HG02588 (cell line): ENCODE data around the gene BCL6.

Experiments
- ATAC-seq: cut with Tn5 transposase; IDR thresholded peaks from one replicate; pipeline ENCODE4 v1.9.1; 2021; ENCODE audit warnings: mild to moderate bottlenecking, moderate library complexity; ENCODE audit not compliant: unreplicated experiment

Gene BCL6

DNA sequence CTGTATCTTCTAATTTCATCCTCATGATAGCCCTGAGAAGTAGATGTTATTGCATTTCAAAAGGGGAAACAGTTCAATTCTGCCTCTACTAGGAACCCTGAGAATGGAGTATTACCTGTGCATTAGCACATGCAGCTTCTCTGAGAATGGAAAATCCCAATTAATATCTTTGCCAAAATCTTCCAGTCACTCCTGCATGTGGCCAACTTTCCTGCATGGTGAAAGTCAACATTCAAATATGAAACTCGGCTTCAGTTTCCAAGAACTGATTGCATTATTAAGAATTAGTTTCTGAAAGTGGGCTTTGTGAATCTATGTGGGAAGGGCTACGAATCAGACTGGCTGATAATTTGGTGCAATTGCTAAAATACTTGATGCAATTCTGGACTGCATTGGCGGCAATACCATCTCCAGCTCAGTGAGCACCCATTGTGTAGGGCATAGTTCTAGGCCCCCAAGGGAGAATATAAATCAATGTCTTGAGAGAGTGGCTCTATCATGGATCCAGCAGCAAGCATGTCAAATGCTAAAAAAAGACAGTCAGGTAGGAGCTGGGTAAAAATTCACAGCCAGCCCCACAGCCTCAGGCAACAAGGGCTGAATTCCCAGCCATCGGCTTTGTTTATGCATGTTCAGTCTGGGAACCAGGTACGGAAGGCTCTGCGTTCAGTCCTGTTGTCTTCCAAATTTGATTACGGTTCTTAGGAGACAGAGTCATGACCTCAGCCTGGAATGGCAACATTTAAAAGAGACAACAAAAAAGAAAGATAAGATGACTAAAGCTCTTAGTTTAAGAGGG is 18.8 kb upstream of the BCL6 start:
- ATAC-seq, result no peak

DNA sequence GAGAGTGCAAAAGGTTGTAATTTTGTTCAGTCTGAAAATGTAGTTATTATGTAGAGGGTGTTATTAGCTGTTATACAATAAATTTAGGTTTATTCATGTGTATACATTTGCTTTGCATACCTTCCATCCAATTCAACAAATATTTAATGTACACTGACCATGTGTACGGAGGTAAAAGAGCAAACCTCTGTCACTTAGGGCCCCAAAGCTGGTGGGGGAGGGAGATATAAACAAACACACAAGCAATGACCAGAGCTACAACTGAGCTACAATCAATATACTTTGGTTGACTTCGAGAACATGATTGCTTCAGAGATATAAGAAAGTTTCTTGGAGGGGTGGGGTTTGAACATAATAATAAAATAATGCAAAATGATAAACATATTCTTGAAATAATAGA is 17.5 kb upstream of the BCL6 start:
- ATAC-seq, result no peak

DNA sequence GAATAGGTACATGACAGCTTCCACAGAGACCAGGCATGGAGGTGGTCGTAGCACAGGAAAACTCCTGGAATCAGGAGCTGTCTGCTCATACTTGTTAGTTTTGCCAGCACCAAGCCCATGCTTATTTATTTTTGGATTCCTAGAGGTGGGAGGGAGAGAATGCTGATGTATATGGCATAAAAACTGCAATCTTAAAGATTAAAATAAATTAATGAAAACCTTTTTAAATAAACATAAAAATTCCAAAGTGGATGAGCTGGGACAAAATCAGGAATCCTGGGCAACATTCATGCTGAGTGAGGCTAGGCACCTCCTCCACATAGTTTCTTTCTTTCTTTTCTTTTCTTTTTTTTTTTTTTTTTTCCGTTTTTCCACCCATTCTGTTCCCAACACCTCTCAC is 14.3 kb upstream of the BCL6 start:
- ATAC-seq, result no peak

DNA sequence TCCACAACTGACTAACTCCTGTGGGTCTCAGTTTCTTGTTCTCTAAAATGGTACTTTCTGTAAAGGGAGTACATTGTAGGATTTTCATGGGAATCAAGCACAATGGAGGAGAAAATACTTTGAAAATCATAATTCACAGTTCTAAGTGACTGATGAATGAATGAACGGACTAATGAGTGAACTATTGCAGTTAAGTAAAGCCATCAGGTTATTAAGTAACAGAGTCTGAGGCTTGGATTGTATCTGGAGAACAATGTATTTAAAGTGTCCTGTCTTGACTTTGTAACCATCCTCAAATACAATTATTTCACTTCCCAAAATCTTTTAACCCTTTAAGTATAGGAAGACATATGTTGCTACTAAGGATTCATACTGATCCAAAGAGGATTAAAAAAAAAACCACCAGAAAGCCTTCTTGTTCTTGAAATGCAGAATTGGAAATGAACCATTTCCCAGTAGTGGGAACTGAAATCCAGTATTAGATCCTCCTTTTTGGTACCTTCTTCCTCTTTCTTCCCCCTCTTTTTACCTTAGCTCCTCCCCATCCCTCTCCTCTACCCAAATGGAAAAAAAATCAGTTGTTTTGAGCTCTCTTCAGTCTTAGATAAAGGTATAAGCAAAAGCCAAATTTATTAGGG is 13.2 kb upstream of the BCL6 start:
- ATAC-seq, result no peak

DNA sequence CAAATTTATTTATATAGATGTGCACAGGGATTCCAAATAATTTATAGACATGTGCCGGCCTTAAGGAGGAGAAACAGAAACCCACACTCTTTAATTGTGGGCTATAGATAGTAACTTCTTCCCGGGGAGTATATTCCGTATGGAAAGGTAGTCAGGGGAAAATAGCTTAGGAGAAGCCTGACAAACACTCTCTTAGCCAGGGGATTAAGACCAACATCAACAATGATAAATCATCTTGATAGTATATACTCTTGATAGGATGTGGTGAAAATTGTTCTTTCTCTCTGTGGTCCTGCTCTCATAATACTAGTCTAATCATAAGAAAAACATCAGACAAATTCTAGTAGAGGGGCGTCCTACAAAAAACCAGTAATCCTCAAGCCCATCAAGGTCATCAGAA is 8.2 kb upstream of the BCL6 start:
- no peak for ATAC-seq

DNA sequence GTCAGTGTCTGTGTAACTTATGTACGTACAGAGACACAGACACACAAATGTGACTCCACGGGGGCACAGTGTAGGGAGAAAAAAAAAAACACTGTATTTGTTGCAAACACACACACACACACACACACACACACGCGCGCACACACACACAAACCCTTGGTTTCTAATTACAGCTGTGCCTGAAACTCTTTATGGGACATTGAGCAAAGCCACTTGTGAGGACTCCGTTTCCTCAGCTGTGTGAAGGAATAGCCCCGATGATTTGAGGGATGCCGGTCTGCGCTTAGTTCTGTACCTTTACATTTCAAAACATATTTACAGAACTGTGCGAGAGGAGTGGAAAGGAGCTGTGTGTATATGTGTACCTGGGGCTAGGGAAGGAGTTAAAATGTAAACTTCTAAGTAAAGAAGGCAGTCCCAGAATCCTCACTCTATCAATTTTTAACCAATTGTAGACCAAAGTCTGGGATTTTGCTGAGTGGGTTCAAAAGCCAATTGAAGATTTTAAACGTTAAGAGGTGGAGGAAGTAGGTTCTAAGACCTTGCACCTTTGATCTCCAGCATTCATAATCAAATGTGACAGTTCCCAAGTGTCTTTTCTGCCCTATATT is 5.3 kb upstream of the BCL6 start:
- ATAC-seq, result no peak

DNA sequence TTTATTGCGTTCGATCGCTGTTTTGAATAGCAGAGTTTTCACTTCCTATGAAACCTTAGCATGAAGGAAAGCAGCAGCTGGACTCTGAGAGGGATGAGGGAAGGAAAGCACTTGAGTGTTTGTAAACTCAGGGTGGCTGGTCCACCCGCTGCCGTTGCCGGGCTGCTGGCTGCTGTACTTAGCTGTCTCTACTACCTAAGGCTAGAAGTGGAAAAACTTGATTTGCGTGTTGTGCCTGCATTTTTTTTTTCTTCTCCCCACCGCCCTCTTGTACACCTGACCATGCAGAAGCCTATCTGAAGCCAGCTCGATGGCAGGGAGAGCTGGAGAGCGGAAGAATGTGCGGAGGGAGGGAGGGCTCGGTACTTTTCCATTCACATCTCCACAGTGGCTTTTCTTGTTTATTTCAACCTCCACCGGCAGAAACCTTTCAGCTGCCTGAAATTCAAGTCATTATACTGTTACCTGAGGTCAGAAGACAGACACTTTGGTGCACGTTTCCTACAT is 4.8 kb upstream of the BCL6 start:
- no peak for ATAC-seq

DNA sequence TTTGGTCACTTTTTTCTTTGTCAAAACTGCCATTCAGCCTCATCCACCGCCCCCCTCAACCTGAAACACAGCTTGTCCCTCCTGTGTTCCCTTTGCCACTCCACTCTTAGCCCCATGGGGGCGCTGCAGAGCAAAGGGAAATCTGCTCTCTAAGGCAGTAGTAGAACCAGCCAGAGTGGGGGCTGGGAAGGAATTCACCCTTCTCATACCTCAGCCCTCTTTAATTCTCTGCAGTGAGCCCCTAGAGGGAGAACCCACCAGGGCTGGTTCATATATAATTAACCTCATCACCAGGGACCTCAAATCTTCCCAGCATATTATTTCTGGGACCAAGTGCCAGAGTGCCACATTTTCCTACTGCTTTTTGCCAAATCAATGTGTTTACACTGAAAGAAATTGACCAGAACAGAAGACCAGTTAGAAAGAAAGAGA is 2.8 kb upstream of the BCL6 start:
- ATAC-seq, result peak; percentile 29

DNA sequence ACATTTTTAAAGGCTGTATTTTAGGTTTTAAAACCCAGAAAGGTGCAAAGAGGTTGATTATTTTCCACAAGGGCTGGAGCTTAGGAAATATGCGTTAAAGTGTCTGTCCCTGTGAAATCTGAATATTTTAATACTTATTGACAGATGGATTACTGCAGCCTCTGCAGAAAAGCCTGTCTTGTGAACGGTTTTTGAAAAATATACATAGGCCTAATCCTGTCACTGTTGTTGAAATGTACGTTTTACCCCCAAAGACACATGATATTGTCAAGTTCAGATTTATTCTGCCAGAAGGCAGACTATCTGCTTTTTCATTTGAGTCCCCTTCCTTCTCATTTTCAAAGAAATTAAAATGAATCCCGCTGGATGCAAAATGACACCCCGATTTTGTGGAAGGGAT is 2.2 kb upstream of the BCL6 start:
- ATAC-seq, result no peak

DNA sequence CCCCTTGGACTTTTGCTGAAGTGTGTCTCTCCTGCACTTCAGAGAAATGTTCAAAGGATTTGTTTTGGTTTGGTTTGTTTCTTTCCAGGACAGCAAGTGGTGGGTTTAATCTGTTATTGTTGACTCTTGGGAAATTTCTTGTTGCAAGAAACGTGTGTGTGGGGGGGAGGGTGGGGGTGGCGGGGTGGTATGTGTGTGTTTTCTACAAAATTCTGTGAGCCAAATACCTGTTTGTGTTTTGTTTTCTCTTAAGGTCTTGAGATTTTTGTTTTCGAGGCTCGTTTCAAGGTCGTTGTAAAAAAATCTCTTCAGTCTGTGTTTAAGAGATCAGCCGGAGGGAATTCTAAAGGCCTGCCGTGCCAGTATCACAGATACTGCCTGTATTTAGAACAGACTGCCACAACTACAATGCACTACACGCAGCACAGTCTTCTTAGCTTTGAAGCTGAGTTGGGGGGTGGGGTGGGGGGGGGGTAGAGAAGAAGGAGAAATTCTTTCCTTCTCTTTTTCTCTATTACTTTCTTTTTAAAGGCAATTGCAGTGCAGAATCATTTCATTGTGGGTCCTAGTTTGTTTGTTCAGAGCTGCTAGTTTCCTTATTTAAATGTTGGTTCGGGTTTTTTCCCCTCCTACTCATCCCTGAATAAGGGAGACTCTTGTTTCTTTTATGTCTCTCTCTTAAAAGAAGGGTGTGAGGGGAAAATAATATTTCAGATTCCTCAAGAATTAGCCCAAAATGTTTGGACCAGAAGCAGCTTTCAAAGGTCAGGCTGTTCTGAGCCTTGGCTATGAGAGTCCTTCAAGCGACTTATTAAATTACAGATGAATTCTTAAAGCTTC is 1.4 kb upstream of the BCL6 start:
- ATAC-seq, result no peak

DNA sequence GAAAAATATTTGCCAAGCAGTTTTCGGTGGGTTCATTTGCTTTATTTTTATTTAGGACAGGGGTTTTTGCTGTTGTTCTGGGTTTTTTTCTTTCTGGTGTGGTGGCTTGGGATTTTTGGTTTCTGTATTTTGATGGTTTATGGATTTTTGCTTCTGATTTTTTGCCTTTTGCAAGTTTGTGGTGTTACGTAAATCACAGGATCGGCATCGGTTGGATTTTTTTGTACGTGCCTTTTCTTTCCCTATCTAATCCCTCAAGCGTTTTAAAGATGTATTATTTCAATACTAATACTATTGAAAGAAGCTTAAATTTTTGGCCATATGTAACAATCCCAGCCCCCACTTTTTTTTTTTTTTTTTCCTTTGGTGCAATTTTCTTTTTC is 782 bp upstream of the BCL6 start:
- ATAC-seq, result no peak

DNA sequence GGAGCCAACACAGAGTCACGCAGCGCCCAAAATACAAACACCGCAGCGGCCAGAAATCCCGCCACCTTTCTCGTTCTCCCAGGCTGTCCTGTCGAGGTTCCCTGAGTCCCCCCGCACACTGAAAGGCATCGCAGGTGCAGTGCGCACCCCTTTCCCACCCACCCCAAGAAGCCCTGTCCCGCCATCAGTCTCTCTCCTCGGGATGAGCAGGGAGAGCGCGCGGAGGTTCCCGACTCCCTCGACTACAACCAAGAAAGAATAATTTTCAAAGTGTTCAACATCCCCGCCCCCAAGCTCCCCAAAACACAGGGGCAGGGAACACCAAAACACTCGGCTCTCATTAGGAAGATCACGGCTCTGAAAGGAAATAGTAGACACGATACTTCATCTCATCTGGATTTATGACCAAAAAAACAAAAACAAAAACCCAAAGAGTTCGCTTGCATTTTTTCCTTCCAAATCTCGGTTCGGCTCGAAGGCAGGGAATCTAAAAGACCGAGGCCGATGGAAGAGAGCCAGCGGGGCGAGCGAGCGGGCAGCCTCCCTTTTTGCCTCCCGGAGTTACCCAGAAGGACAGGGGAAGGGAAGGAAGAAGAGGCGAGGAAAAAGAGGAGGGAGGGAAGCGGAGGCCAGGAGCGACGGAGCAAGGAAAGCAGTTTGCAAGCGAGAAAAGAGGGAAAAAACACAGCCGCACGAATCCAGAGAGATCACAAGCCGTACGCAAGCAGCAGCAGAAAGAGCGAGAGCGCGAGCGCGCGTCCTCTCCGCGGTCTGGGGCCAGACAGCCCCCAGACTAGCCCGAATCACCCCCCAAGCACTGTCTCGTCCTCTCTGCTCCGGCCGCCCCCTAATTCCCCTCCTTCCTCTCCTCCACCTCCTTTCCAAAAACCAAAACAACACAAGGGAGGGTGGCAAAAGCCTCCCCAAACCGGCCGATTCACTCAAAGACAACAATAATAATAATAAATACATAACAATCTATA is 808 bp downstream of the BCL6 start:
- ATAC-seq, result no peak

DNA sequence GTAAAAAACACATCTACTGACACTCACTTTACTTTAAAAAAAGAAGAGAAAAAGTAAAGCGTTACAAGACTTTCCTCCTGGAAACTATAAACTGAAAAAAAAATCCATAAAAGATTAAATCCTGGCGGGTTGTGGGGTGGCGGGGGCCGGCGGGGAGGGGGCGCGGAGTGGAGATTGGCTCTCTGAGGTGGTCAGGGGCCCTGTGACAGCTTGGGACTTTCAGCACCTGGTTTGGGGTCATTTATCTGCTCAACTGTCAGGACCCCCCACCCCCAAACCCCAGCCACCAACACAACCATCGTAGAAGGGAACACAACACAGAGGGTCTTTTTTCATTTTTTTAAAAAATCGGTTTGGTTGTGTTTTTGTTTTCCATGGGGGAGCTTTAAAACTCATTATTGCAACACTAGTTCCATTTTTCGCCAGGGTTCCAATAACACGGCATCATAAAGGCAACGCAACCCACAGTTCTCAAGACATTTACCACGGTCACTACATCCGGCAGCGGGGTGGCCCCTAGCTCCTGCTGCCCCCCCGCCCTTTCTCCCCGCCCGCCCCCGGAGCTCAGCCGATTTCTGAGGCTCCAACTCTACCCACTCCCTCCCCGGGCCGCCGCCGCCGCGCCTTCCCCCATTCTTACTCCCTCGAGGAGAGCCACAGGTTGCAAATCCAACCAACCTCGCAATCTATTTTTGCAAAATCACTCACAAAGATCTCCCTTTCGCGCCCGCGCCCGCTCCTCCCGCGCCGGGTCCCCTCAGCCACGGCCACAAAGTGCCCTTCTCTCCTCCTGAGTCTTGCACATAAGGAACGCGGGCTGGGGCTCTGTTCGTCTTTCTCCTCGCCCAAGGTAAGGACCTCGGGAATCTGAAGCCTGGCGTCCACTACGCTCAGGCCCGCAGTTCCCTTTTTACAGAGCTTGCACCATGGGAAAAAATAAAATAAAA is 1.8 kb downstream of the BCL6 start:
- ATAC-seq, result no peak

DNA sequence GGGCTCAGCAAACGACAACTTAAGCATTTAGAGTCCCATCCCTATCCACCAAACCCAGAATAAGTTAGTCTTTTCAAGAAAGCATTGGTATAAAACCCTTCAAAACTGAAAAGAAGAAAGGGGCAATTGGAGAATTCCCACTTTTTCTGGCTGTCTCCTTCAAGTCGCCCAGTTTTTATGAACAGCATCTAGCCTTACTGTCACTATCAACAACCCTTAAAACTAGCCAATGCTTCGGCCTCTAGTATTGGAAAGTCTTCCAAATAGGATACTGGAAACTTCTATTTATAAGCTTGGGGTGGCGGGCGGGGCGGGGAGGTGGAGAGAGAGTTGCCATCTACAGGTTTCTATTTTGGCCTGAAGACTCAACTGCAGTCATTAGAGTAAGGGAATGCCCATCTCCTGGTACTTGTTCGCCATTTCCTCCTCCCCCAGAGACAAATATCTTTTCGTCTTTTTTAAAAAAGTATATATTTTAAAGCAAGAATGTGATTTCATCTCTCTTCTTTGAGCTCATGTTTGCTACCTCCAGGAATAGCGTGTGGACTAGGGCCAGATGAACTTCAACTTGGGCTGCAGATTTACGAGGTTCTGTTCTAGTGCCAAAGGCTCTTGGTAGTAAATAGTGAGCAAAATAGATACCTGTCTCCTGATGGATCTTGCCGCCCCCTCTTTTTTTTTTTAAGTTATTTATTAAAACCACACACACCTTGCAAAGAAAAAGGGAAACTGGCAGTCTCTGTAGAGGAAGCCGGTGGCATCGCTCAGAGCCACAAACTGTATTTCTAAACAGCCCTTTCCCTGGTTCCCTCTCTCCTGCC is 2.7 kb downstream of the BCL6 start:
- ATAC-seq, result no peak

DNA sequence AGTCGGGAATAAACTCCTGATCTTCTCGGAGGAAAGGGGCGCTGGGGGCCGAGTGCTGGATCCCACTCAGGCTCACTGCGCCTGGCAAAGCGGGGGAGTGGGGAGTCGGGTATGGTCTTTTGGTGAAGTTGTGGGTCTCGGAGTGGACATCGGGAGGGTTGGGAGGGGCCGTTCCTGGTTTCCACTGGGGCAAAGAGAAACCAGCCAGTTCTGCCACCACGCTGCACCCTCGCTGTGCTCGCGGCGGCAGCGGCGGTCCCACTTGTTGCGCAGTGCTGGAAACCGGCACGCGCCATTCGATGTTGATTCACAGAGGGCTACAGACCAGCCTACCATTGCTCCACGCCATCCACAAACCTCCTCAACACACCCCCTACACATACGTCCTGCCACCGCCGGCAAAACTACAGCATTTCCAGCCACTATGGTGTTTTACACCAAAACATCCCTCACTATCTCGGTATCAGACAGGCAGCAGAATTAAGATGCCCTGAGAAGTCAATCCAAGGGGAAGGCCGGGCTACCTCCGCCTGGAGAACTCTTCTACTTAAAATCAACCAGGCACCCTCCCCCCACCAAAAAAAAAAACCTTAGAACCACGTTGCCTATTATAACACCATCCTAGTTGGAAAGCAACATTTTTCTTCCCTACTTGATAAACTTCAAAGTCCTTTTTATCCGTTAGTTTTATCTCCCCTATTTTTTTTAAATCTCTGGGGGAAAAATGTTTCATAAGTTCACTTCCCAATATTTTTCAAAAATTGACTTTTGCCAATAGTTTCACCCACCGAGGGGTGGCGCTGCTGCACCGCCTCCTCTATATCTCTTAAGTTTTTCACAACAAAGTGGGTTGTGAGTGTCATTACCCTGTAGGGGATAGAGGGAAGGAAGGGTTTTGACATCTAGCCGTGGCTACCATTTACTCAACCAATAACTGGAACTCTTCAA is 3.6 kb downstream of the BCL6 start:
- no peak for ATAC-seq

DNA sequence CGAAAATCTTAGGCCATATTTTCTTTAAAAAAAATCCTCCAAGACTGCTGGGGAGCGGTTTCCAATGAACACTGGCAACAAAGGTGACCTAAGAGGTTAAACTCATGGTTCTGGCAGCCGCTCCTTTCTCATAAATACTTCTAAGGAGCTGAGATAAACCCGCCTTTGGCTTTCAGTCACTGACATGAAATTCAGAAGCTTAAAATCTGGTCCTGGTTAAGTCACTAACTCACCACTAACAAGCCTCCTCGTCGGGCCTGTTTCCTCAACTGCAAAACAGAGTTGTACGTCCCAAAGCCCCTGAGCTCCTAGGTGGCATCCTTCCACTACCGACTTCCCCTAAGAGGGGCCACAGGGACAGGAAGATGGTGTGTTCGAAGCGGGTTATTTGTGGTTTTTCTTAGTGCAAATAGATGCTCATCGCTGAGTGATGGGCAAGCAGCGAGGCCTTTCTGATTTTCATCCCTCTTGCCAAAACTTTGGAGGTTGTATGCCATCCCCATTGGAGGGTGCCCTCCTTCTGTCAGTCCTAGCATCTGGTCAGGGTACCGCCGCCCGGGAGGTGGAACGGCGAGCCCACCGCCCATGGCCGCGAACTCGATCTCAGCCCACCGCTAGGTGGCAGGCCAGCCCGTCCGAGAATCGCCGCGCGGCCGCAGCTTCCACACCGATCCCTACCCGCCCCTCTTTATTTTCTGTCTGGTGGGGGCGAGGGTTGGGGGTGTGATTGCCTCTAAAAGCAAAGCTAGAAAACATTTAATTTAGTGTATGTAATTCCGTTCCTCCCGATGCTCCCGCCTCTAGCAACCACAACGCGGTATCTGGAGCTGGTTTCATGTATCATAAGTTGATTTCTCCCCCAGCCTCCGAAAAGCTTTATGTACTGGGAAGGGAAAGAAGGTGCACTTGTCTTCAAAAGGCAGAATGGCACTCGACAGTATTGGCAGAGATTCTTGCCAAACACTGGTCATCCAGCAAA is 4.6 kb downstream of the BCL6 start:
- ATAC-seq, result no peak
